Keratinocyte (primary cell): Measurements from ENCODE around the gene DDRGK1.

Experiments used
- EZH2 ChIP-seq: IDR thresholded peaks from one replicate; pipeline ENCODE4 v1.6.1; 2012; ENCODE audit warnings: inconsistent platforms, mild to moderate bottlenecking, low read length, moderate library complexity
- TF ChIP-seq, protein P1 (sequence below), 3 experiments: IDR thresholded peaks in 1 of 3; conservative IDR thresholded peaks in 1 of 3; optimal IDR thresholded peaks in 1 of 3; 2 replicates in 2 of 3; 3 replicates in 1 of 3; pipeline versions ENCODE3 to v1.5.1; 2011; ENCODE audit warnings: low read length in 3 of 3, mild to moderate bottlenecking in 3 of 3, moderate library complexity in 2 of 3, control low read depth in 1 of 3, inconsistent platforms in 1 of 3; ENCODE audit not compliant: insufficient read depth in 2 of 3; ENCODE audit errors: extremely low read depth in 1 of 3

DNA sequence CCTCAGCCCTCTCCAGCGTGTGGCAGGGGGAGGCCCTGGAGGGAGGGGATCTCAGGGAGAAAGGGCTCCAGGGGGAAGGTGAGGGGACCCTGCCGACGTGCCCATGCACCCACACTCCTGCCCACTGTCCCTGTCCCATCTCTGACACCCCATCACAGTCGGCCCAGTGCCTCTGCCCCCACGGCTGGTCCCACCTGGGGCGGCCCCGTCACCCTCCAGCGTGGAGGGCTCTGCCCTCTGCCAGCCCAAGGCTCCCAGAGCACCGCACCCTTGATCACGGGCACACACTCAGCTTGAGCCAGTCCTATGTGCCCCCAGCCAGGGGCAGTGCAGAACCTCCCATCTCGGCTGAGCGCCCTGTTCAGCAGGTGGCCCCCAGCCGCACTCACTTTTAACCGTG lies 25.3 kb upstream of the DDRGK1 start:
- no peak for TF ChIP-seq EZH2
- TF ChIP-seq, protein P1, sequence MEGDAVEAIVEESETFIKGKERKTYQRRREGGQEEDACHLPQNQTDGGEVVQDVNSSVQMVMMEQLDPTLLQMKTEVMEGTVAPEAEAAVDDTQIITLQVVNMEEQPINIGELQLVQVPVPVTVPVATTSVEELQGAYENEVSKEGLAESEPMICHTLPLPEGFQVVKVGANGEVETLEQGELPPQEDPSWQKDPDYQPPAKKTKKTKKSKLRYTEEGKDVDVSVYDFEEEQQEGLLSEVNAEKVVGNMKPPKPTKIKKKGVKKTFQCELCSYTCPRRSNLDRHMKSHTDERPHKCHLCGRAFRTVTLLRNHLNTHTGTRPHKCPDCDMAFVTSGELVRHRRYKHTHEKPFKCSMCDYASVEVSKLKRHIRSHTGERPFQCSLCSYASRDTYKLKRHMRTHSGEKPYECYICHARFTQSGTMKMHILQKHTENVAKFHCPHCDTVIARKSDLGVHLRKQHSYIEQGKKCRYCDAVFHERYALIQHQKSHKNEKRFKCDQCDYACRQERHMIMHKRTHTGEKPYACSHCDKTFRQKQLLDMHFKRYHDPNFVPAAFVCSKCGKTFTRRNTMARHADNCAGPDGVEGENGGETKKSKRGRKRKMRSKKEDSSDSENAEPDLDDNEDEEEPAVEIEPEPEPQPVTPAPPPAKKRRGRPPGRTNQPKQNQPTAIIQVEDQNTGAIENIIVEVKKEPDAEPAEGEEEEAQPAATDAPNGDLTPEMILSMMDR (optimal IDR thresholded peaks at IDR 0.05 in 1 of 3, IDR thresholded peaks at IDR 0.05 in 1 of 3, conservative IDR thresholded peaks at IDR 0.05 in 1 of 3; ENCODE audit: extremely low read depth in 1 of 3, insufficient read depth in 2 of 3, low read length in 3 of 3) = no peak
